Tibial artery (tissue), 4 donors: ENCODE data around the gene CERT1.

Source experiments
- DNase-seq, 2 donors: peaks; one replicate each; pipeline ENCODE4 v3.0.0-alpha.2; 2019
- H3K27ac ChIP-seq, 2 donors: fragments of 200-600 bp; sonication (generic) in 1 of 2; 1 replicate in 1 of 2; 2 replicates in 1 of 2; pipeline ENCODE4 v1.5.1; 2018 to 2019; ENCODE audit warnings: mild to moderate bottlenecking in 1 of 2
- H3K27me3 ChIP-seq, 2 donors: fragments of 200-600 bp; sonication (generic) in 1 of 2; one replicate each; pipeline versions ENCODE4 v1.5.1 to v1.6.0; 2016 to 2019
- H3K36me3 ChIP-seq, 3 donors: fragments of 200-600 bp; sonication (generic) in 2 of 3; one replicate each; pipeline ENCODE4 v1.5.1; 2016 to 2019; ENCODE audit warnings: mild to moderate bottlenecking in 2 of 3
- H3K4me1 ChIP-seq, 4 donors: fragments of 200-600 bp; sonication (generic) in 2 of 4; 1 replicate in 3 of 4; 2 replicates in 1 of 4; pipeline ENCODE4 v1.5.1; 2016 to 2019
- H3K4me3 ChIP-seq, 2 donors: fragments of 200-600 bp; sonication (generic) in 1 of 2; 1 replicate in 1 of 2; 2 replicates in 1 of 2; pipeline ENCODE4 v1.5.1; 2018 to 2019; ENCODE audit warnings: mild to moderate bottlenecking in 2 of 2
- H3K9me3 ChIP-seq, 3 donors: fragments of 200-600 bp; sonication (generic) in 1 of 3; one replicate each; pipeline ENCODE4 v1.5.1; 2016 to 2019
- intact Hi-C: fragments of 100-400 bp; cut with DNase I; formaldehyde crosslinking; loops from one replicate; pipeline ENCODE4 v1.15.0; 2023; ENCODE audit warnings: low total_unique reads
- TF ChIP-seq, protein P1 (sequence below), 2 experiments: fragments of 200-600 bp in 1 of 2; fragments of 450-650 bp in 1 of 2; IDR thresholded peaks; one replicate each; pipeline ENCODE4 v1.5.1; 2017 to 2019; ENCODE audit warnings: antibody characterized with exemption in 2 of 2, mild to moderate bottlenecking in 1 of 2, moderate library complexity in 1 of 2

Gene CERT1

DNA sequence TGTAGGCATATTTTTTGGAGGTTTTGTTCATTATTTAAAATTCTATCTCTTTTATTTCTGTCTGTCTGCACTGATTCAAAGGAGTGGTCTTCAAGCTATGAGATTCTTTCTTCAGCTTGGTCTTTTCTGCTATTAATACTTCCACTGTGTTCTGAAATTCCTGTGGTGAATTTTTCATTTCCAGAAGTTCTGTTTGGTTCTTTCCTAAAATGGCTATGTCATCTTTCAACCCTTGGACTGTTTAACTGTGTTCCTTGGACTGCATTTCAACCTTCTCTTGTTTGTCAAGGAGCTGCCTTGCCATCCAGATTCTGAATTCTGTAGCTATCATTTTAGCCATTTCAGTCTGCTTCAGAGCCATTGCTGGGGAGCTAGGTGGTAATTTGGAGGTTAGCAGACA is 76.3 kb downstream of the CERT1 start:
- Histone ChIP-seq H3K36me3 (no peaks in the 10 kb centered on the region), H3K9me3 (no peaks in the 10 kb centered on the region), H3K27ac (no peak overlapping the region), H3K4me1 (peaks cover 0 to 14% (median 4%) of the 10 kb centered on the region in 4 donors), H3K4me3 (no peak overlapping the region), H3K27me3 (no peaks in the 10 kb centered on the region)
- intact Hi-C loops = no loop called here
- DNase-seq = no peak
- TF ChIP-seq, protein P1, sequence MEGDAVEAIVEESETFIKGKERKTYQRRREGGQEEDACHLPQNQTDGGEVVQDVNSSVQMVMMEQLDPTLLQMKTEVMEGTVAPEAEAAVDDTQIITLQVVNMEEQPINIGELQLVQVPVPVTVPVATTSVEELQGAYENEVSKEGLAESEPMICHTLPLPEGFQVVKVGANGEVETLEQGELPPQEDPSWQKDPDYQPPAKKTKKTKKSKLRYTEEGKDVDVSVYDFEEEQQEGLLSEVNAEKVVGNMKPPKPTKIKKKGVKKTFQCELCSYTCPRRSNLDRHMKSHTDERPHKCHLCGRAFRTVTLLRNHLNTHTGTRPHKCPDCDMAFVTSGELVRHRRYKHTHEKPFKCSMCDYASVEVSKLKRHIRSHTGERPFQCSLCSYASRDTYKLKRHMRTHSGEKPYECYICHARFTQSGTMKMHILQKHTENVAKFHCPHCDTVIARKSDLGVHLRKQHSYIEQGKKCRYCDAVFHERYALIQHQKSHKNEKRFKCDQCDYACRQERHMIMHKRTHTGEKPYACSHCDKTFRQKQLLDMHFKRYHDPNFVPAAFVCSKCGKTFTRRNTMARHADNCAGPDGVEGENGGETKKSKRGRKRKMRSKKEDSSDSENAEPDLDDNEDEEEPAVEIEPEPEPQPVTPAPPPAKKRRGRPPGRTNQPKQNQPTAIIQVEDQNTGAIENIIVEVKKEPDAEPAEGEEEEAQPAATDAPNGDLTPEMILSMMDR (IDR thresholded peaks at IDR 0.05) = no peak

DNA sequence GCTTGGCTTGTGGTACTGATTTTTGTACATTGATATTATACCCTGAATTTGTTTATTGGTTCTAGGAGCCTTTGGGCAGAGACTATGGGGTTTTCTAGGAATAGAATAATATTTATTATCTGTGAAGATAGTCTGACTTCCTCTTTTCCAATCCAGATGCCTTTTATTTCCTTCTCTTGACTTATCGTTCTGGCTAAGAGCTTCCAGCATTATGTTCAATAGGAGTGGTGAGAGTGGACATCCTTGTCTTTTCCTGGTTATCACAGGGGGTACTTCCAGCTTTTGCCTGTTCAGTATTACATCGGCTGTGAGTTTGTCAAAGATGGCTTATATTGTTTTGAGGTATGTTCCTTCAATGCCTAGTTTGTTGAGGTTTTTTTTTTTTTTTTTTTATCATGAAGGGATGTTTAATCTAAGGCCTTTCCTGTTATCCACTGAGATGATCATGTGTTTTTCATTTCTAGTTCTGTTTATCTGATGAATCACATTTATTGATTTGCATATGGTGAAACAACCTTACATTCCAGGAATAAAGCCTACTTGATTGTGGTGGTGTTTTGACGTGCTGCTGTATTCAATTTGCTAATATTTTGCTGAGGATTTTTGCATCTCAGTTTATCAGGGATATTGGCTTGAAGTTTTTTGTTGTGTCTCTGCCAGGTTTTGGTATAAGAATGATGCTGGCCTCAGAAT is 77.5 kb downstream of the CERT1 start:
- Histone ChIP-seq H3K27ac (no peak overlapping the region), H3K4me3 (no peak overlapping the region), H3K27me3 (no peaks in the 10 kb centered on the region), H3K4me1 (peaks cover 0 to 14% (median 4%) of the 10 kb centered on the region in 4 donors), H3K36me3 (no peaks in the 10 kb centered on the region), H3K9me3 (no peaks in the 10 kb centered on the region)
- intact Hi-C loops = no loop called here
- TF ChIP-seq, protein P1 (IDR thresholded peaks at IDR 0.05) = no peak
- DNase-seq = no peak

DNA sequence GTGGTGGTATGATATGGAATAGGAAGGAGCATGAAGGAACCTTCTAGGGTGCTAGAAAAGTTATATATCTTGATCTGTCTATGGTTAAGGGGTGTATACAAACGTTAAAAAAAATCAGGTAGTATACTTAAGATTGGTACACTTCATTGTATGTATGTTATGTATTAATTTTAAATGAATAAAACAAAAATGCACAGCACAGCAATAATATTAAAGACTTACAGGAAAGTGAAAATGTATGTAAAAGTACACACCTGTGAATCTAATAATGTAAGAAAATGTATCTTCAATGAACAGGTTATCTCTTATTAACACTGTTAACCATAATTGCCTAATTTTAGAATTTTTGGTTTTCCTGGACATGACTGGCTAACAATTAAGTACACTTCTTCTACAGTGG is 97.2 kb downstream of the CERT1 start:
- Histone ChIP-seq H3K27me3 (no peaks in the 10 kb centered on the region), H3K4me3 (no peak overlapping the region), H3K36me3 (peaks cover 15 to 40% (median 24%) of the 10 kb centered on the region in 3 donors), H3K9me3 (no peaks in the 10 kb centered on the region), H3K27ac (no peak overlapping the region), H3K4me1 (no peaks in the 10 kb centered on the region)
- TF ChIP-seq, protein P1 (IDR thresholded peaks at IDR 0.05) = no peak
- no peak for DNase-seq
- intact Hi-C loops = no loop called here

DNA sequence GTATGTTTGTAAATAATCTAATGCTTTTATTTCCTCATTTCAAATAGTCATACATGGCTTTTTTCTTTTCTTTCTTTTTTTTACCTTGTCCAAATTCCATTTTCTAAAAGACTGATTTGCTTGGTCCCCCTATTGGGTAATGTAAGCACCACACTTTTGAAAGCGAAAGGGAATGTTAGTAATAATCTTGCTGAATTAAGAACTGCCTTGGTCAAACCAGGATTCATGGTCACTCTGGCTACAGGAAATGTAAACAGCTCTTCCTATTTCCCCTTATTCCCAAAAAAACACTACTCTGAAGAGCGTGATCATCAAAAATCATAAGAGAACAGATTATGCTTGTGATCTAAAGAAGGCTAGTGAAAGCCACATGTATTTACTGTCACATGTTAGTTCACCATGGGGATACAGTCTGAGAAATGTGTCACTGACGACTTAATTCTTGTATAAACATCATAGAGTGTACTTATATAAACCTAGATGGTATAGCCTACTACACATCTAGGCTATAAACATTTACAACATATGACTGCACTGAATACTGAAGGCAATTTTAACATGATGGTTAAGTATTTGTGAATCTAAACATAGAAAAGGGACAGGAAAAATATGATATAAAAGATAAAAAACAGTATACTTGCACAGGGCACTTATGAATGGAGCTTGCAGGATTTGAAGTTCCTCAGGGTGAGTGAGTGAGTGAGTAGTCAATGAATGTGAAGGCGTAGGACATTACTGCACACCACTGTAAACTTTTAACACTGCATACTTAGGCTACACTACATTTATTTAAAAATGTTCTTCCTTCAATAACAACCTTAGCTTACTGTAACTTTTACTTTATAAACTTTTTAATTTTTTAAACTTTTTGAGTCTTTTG is 99.1 kb downstream of the CERT1 start:
- no peak for DNase-seq
- Histone ChIP-seq H3K27ac (no peak overlapping the region), H3K9me3 (no peaks in the 10 kb centered on the region), H3K36me3 (peaks cover 9 to 24% (median 10%) of the 10 kb centered on the region in 3 donors), H3K4me1 (no peaks in the 10 kb centered on the region), H3K4me3 (no peak overlapping the region), H3K27me3 (no peaks in the 10 kb centered on the region)
- TF ChIP-seq, protein P1 (IDR thresholded peaks at IDR 0.05) = no peak
- intact Hi-C loops = no loop called here

DNA sequence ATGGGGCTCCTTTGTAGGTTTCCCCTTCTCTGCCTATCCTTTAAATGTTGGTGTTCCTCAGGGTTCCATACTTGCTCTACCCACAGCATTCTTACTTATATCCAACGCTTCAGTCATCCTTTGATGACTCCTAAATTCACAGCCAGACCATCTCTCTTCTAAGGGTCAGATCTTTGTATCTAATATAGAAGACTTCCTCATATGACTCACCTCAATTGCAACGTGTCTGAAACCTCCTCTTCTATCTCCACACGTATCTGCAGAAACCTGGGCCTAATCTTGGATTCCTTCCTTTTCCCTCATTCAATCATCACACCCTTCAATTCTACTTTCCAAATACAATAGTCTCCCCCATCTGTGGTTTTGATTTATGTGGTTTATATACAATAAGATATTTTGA is 106.1 kb downstream of the CERT1 start:
- Histone ChIP-seq H3K4me1 (no peaks in the 10 kb centered on the region), H3K36me3 (peaks cover 21 to 26% (median 22%) of the 10 kb centered on the region in 3 donors), H3K9me3 (no peaks in the 10 kb centered on the region), H3K4me3 (no peak overlapping the region), H3K27me3 (no peaks in the 10 kb centered on the region), H3K27ac (no peak overlapping the region)
- TF ChIP-seq, protein P1 (IDR thresholded peaks at IDR 0.05) = no peak
- intact Hi-C loops = no loop called here
- DNase-seq = no peak
